Activated T-cell treated with anti-CD3 and anti-CD28 coated beads, Interleukin-2, amount 50 U/mL, for 1 hour (primary cell): ENCODE data around the gene ZRANB3.

Experiments used
- DNase-seq: peaks from one replicate; pipeline ENCODE4 v3.0.0-alpha.2; 2020

The ZRANB3 gene

GRCh38 chr2:135246711-135247270 lies 284.2 kb downstream of the ZRANB3 start:
- DNase-seq = no peak

- DNase-seq = no peak
These were observed 285.9 kb downstream of the ZRANB3 start for GRCh38 chr2:135245071-135245470.

GRCh38 chr2:135238651-135239050 lies 292.4 kb downstream of the ZRANB3 start:
- DNase-seq = no peak

GRCh38 chr2:135230150-135230549 lies 300.9 kb downstream of the ZRANB3 start:
- DNase-seq = no peak

GRCh38 chr2:135227386-135227785 lies 303.6 kb downstream of the ZRANB3 start:
- no peak for DNase-seq

- DNase-seq = no peak
These were observed 304.1 kb downstream of the ZRANB3 start for GRCh38 chr2:135226961-135227360.

GRCh38 chr2:135225781-135226180 lies 305.2 kb downstream of the ZRANB3 start:
- DNase-seq = no peak

GRCh38 chr2:135219226-135219625 lies 311.8 kb downstream of the ZRANB3 start:
- no peak for DNase-seq

GRCh38 chr2:135218426-135218825 lies 312.6 kb downstream of the ZRANB3 start:
- DNase-seq = no peak

- DNase-seq = no peak
These were observed 318.3 kb downstream of the ZRANB3 start for GRCh38 chr2:135212757-135213156.

GRCh38 chr2:135208016-135208415 lies 323.0 kb downstream of the ZRANB3 start:
- no peak for DNase-seq

- DNase-seq = no peak
These were observed 327.1 kb downstream of the ZRANB3 start for GRCh38 chr2:135203944-135204343.

- DNase-seq = no peak
These were observed 328.3 kb downstream of the ZRANB3 start for GRCh38 chr2:135202751-135203150.

GRCh38 chr2:135198481-135198880 lies 332.5 kb downstream of the ZRANB3 start:
- DNase-seq = no peak

GRCh38 chr2:135190799-135191198 lies 340.2 kb downstream of the ZRANB3 start:
- no peak for DNase-seq

GRCh38 chr2:135189148-135189547 lies 341.9 kb downstream of the ZRANB3 start:
- no peak for DNase-seq

GRCh38 chr2:135187270-135187669 lies 343.7 kb downstream of the ZRANB3 start:
- no peak for DNase-seq

- no peak for DNase-seq
These were observed 345.0 kb downstream of the ZRANB3 start for GRCh38 chr2:135186054-135186453.

- DNase-seq = no peak
These were observed 347.2 kb downstream of the ZRANB3 start for GRCh38 chr2:135183822-135184221.

- DNase-seq = no peak
These were observed 348.4 kb downstream of the ZRANB3 start for GRCh38 chr2:135182601-135183000.

- DNase-seq = no peak
These were observed 348.8 kb downstream of the ZRANB3 start for GRCh38 chr2:135182190-135182589.

GRCh38 chr2:135179689-135180088 lies 351.3 kb downstream of the ZRANB3 start:
- DNase-seq = no peak

GRCh38 chr2:135175177-135175576 lies 355.8 kb downstream of the ZRANB3 start:
- no peak for DNase-seq

GRCh38 chr2:135174810-135175093 lies 356.3 kb downstream of the ZRANB3 start:
- DNase-seq = no peak

GRCh38 chr2:135174049-135174809 lies 356.8 kb downstream of the ZRANB3 start:
- DNase-seq = no peak
